Upper lobe of left lung (tissue), 4 donors: ENCODE measurements around the gene SLC12A8.

ENCODE experiments used
- CTCF ChIP-seq, 6 experiments: fragments of 450-650 bp in 4 of 6; fragments of 200-600 bp in 2 of 6; sonication (generic) in 2 of 6; IDR thresholded peaks; one replicate each; pipeline ENCODE4 v1.5.1; 2016 to 2019; ENCODE audit warnings: antibody characterized with exemption in 6 of 6
- EP300 ChIP-seq, 4 donors: sonication (generic); formaldehyde crosslinking; IDR thresholded peaks; one replicate each; pipeline ENCODE4 v1.5.1; 2017; ENCODE audit warnings: antibody characterized with exemption in 4 of 4, control low read depth in 2 of 4
- POLR2A ChIP-seq, 4 donors: fragments of 450-650 bp; IDR thresholded peaks; one replicate each; pipeline ENCODE4 v1.5.1; 2016 to 2017; ENCODE audit warnings: antibody characterized with exemption in 4 of 4, mild to moderate bottlenecking in 2 of 4
- POLR2AphosphoS5 ChIP-seq, 2 donors: sonication (generic); formaldehyde crosslinking; IDR thresholded peaks; one replicate each; pipeline ENCODE4 v1.5.1; 2017; ENCODE audit warnings: antibody characterized with exemption in 2 of 2

GRCh38 chr3:125234831-125235230 is 22.3 kb upstream of the SLC12A8 start:
- TF ChIP-seq EP300 (IDR thresholded peaks at IDR 0.05) (no peak), POLR2A (IDR thresholded peaks at IDR 0.05) (no peak), CTCF (IDR thresholded peaks at IDR 0.05) (no peak), POLR2AphosphoS5 (IDR thresholded peaks at IDR 0.05) (no peak)
